Stimulated activated CD8-positive, alpha-beta memory T cell treated with anti-CD3 and anti-CD28 coated beads, Interleukin-7, amount 100 ng/mL, for 1 hour (primary cell): ENCODE measurements around the gene STOML3.
"Not testable (repeated sequence)": the region's sequence is repeated elsewhere in the genome, so short reads cannot be mapped to it uniquely, and the experiment has no call there.

Source experiments
- DNase-seq, 2 donors: peaks; one replicate each; pipeline ENCODE4 v3.0.0-alpha.2; 2020; ENCODE audit warnings: low read depth in 2 of 2

The STOML3 gene

GRCh38 chr13:38990693-38991092 is at the start of gene STOML3:
Gene STOML3 (minus strand): TSS chr13:38990831. CDS start chr13:38990721, 110 bp downstream.
- no peak for DNase-seq

GRCh38 chr13:39040206-39040605 is 49.6 kb upstream of the STOML3 start:
- no peak for DNase-seq

- no peak for DNase-seq
Measured at GRCh38 chr13:39039041-39039440, 48.4 kb upstream of the STOML3 start.

- peak; percentile 12 for DNase-seq
Measured at GRCh38 chr13:39038569-39039030, 48.0 kb upstream of the STOML3 start.

- DNase-seq = peak; percentile 66 to 69
Measured at GRCh38 chr13:39037880-39038568, 47.4 kb upstream of the STOML3 start, which contains the start of the genes NHLRC3 and PROSER1. Gene NHLRC3 (plus strand): TSS chr13:39038456. CDS start chr13:39038640, 184 bp downstream. Gene PROSER1 (minus strand): TSS chr13:39038089. CDS start chr13:39037242, 847 bp downstream.

- DNase-seq = peak in 1 of 2 donors; percentile 2
Measured at GRCh38 chr13:39037410-39037879, 46.8 kb upstream of the STOML3 start.

GRCh38 chr13:39036212-39036611 is 45.6 kb upstream of the STOML3 start:
- no peak for DNase-seq

GRCh38 chr13:39035799-39036198 is 45.2 kb upstream of the STOML3 start:
- no peak for DNase-seq

GRCh38 chr13:39035204-39035603 is 44.6 kb upstream of the STOML3 start:
- no peak for DNase-seq

- no peak for DNase-seq
Measured at GRCh38 chr13:39034085-39034484, 43.5 kb upstream of the STOML3 start.

- DNase-seq = no peak
Measured at GRCh38 chr13:39032150-39032549, 41.5 kb upstream of the STOML3 start.

- no peak for DNase-seq
Measured at GRCh38 chr13:39025433-39025839, 34.8 kb upstream of the STOML3 start.

GRCh38 chr13:39023761-39024160 is 33.1 kb upstream of the STOML3 start:
- DNase-seq = no peak

GRCh38 chr13:39023316-39023715 is 32.7 kb upstream of the STOML3 start:
- DNase-seq = no peak

GRCh38 chr13:39020853-39021462 is 30.3 kb upstream of the STOML3 start:
- no peak for DNase-seq

- DNase-seq = no peak
Measured at GRCh38 chr13:39016787-39017186, 26.2 kb upstream of the STOML3 start.

GRCh38 chr13:39016087-39016486 is 25.5 kb upstream of the STOML3 start:
- DNase-seq = no peak

GRCh38 chr13:39013462-39013861 is 22.8 kb upstream of the STOML3 start:
- no peak for DNase-seq

- no peak for DNase-seq
Measured at GRCh38 chr13:39012608-39013007, 22.0 kb upstream of the STOML3 start.

- not testable (repeated sequence) for DNase-seq
Measured at GRCh38 chr13:39006371-39007111, 15.9 kb upstream of the STOML3 start.

GRCh38 chr13:38998739-38999138 is 8.1 kb upstream of the STOML3 start:
- no peak for DNase-seq

- no peak for DNase-seq
Measured at GRCh38 chr13:38993381-38993780, 2.8 kb upstream of the STOML3 start.
